HepG2 (cell line): ENCODE data around the gene RNF148.

Experiments used
- ETV5 ChIP-seq: IDR thresholded peaks from 2 replicates; pipeline ENCODE4 v1.6.1; 2018; ENCODE audit warnings: missing biosample characterization, missing genetic modification reagents, inconsistent platforms, borderline replicate concordance
- TCF12 ChIP-seq, 2 experiments: fragments of 450-650 bp in 1 of 2; sonication (generic) in 1 of 2; formaldehyde crosslinking in 1 of 2; IDR thresholded peaks; 2 replicates each; pipeline versions ENCODE4 v1.6.1 to v1.8.0; 2017 to 2022; ENCODE audit warnings: antibody characterized with exemption in 1 of 2, mild to moderate bottlenecking in 1 of 2, missing genetic modification reagents in 1 of 2, moderate library complexity in 1 of 2
- TCF7L2 ChIP-seq: IDR thresholded peaks from 2 replicates; pipeline ENCODE4 v1.6.1; 2011; ENCODE audit warnings: mild to moderate bottlenecking, low read depth, low read length, moderate library complexity
- ZNF24 ChIP-seq: fragments of 450-650 bp; IDR thresholded peaks from 2 replicates; pipeline ENCODE4 v1.6.1; 2017; ENCODE audit warnings: antibody characterized with exemption, mild to moderate bottlenecking
- ZNF564 ChIP-seq: sonication (generic); formaldehyde crosslinking; IDR thresholded peaks from 2 replicates; pipeline ENCODE4 v1.8.1; 2023; ENCODE audit warnings: mild to moderate bottlenecking, missing genetic modification reagents
- TF ChIP-seq, protein P1 (sequence below): sonication (generic); formaldehyde crosslinking; IDR thresholded peaks from 2 replicates; pipeline ENCODE4 v1.4.0; 2020; ENCODE audit warnings: mild to moderate bottlenecking, missing genetic modification reagents

- TF ChIP-seq TCF7L2 (no peak), ZNF564 (CRISPR knock-in tag) (no peak), ZNF24 (no peak), ETV5 (CRISPR knock-in tag) (no peak), TCF12 (IDR thresholded peaks at IDR 0.05) (no peak), TCF12 (CRISPR knock-in tag; IDR thresholded peaks at IDR 0.05) (no peak)
- TF ChIP-seq, protein P1, sequence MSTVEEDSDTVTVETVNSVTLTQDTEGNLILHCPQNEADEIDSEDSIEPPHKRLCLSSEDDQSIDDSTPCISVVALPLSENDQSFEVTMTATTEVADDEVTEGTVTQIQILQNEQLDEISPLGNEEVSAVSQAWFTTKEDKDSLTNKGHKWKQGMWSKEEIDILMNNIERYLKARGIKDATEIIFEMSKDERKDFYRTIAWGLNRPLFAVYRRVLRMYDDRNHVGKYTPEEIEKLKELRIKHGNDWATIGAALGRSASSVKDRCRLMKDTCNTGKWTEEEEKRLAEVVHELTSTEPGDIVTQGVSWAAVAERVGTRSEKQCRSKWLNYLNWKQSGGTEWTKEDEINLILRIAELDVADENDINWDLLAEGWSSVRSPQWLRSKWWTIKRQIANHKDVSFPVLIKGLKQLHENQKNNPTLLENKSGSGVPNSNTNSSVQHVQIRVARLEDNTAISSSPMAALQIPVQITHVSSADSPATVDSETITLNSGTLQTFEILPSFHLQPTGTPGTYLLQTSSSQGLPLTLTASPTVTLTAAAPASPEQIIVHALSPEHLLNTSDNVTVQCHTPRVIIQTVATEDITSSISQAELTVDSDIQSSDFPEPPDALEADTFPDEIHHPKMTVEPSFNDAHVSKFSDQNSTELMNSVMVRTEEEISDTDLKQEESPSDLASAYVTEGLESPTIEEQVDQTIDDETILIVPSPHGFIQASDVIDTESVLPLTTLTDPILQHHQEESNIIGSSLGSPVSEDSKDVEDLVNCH (CRISPR knock-in tag): no peak
These were observed 28.2 kb downstream of the RNF148 start for GRCh38 chr7:122674502-122674901.
